ENCODE data around the gene DLG2. TPM values are rescaled to one million over a fixed set of nuclear protein-coding genes. Genes with fewer than 3 reads are reported as not detected.

The DLG2 gene
- total and polyA plus RNA-seq, 2 of the 8 experiments (the other 6 are each of a cell fraction or from before 2014, with no cell fraction given): 1.7 to 14.3 TPM

- TF ChIP-seq CEBPB (IDR thresholded peaks at IDR 0.05; ENCODE audit: low read depth, low read length): no peak
- Histone ChIP-seq H2BK20ac (ENCODE audit: low read length) (no peak overlapping the region), H4K8ac (ENCODE audit: extremely low read depth, insufficient read depth, low read length) (no peak overlapping the region), H3K27ac (ENCODE audit: low read depth, low read length) (no peak overlapping the region), H2AFZ (ENCODE audit: low read length) (no peak overlapping the region), H4K91ac (replicated peaks; ENCODE audit: insufficient read length, low read length) (no peak overlapping the region), H3K18ac (ENCODE audit: extremely low read depth, low read length) (no peak overlapping the region), H3K79me1 (ENCODE audit: low read depth, low read length) (no peaks in the 10 kb centered on the region), H3K27me3 (replicated peaks in 1 of 4; ENCODE audit: control insufficient read depth in 3 of 4, extremely low read depth in 1 of 4, insufficient read depth in 3 of 4, low read length in 3 of 4) (no peaks in the 10 kb centered on the region), H3K36me3 (ENCODE audit: control insufficient read depth in 2 of 4, insufficient read depth in 4 of 4, low read length in 3 of 4) (no peaks in the 10 kb centered on the region), H2BK12ac (ENCODE audit: low read depth, low read length) (no peak overlapping the region), H2AK5ac (ENCODE audit: low read depth, low read length) (no peak overlapping the region), H3K56ac (replicated peaks; ENCODE audit: insufficient read length, low read depth, low read length) (no peak overlapping the region), H4K20me1 (replicated peaks in 1 of 2; ENCODE audit: control insufficient read depth in 1 of 2, insufficient read depth in 2 of 2, low read length in 2 of 2) (no peaks in the 10 kb centered on the region), H3K14ac (ENCODE audit: insufficient read length) (no peak overlapping the region), H3K4me1 (replicated peaks in 1 of 4; ENCODE audit: control insufficient read depth in 3 of 4, insufficient read depth in 4 of 4, low read length in 3 of 4) (no peaks in the 10 kb centered on the region; a peak in 1 of 7 replicates), H2BK15ac (ENCODE audit: low read length) (no peak overlapping the region), H3K9ac (replicated peaks in 1 of 4; ENCODE audit: extremely low read depth in 1 of 4, low read depth in 3 of 4, low read length in 3 of 4) (no peak overlapping the region), H3K23me2 (ENCODE audit: low read depth, low read length) (no peaks in the 10 kb centered on the region), H2BK120ac (replicated peaks; ENCODE audit: low read depth, low read length) (no peak overlapping the region), H3K4me3 (ENCODE audit: extremely low read depth in 1 of 4, insufficient read depth in 2 of 4, low read depth in 3 of 4, low read length in 4 of 4) (no peak overlapping the region), H3K79me2 (ENCODE audit: control insufficient read depth in 1 of 2, insufficient read depth in 2 of 2, low read length in 2 of 2) (no peaks in the 10 kb centered on the region), H3K23ac (ENCODE audit: insufficient read length) (no peak overlapping the region), H3K4ac (replicated peaks; ENCODE audit: insufficient read length, low read depth, low read length) (no peak overlapping the region), H3K9me3 (ENCODE audit: insufficient read depth in 2 of 2, low read depth in 1 of 2, low read length in 1 of 2) (no peaks in the 10 kb centered on the region), H3K4me2 (ENCODE audit: insufficient read depth in 1 of 2, low read depth in 2 of 2, low read length in 2 of 2) (no peak overlapping the region), H2BK5ac (ENCODE audit: low read depth, low read length) (no peak overlapping the region), H4K5ac (ENCODE audit: insufficient read length, low read depth, low read length) (no peak overlapping the region)
- DNase-seq (ENCODE audit: low read depth in 1 of 2, low spot score in 2 of 2) (no peak), FAIRE-seq (no peak)
- POLR2A ChIA-PET (ENCODE audit: partially characterized antibody): no interaction called here
- CTCF ChIA-PET (ENCODE audit: partially characterized antibody): interaction anchor here (0.9 kb wide), 1 partner anchor 509 kb away, joined by 3 read pairs; no protein-coding TSS in a partner anchor
- WGBS, 2 experiments (ENCODE audit: extremely low coverage in 1 of 2, insufficient coverage in 1 of 2, insufficient read length in 1 of 2, insufficient replicate concordance in 2 of 2, low coverage in 1 of 2, low lambda C conversion rate in 2 of 2, missing lambda C conversion rate in 1 of 2): 92% methylated on average over 1 of the region's 1 CpG; no CpG with 5 or more reads in 1 of the 2 experiments
Observed at GRCh38 chr11:84345597-84345996, 1281.5 kb downstream of the DLG2 start.
